Astrocyte of the cerebellum (primary cell): ENCODE results near the gene DNAJC6.

Source experiments
- DNase-seq: peaks from one replicate; pipeline ENCODE4 v3.0.0-alpha.2; 2011; ENCODE audit warnings: low read depth
- H3K4me3 ChIP-seq: 2 replicates; pipeline ENCODE4 v1.5.1; 2011; ENCODE audit warnings: mild to moderate bottlenecking, low read depth, low read length, moderate library complexity
- in situ Hi-C: cut with HindIII; loops from 2 replicates; pipeline ENCODE4 v1.10.0; 2017; ENCODE audit warnings: low sequenced_read_pairs
- TF ChIP-seq, protein P1 (sequence below): IDR thresholded peaks from 2 replicates; pipeline ENCODE4 v1.5.1; 2012; ENCODE audit warnings: low read length, low read depth, moderate library complexity, mild to moderate bottlenecking; ENCODE audit errors: missing control alignments

DNAJC6 gene

DNA sequence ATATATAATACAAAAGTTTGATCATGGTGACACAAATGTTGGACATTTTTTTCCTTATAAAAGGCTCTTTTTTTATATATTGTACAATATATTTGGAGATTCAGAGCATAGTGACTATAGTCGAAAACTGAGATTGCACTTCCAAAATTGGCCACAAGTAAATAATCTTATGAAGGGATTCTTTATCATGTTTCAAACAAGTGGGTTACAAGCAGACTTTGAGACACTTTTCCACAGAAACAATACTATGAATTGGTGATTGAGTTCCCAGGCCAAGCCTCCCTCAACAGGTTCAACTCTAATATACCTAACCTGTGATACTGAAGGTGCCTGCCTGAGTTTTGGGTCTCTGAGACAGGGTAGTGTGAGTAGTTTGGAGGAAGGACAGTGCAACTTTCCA lies 124.9 kb downstream of the DNAJC6 start:
- no peak for DNase-seq
- TF ChIP-seq, protein P1, sequence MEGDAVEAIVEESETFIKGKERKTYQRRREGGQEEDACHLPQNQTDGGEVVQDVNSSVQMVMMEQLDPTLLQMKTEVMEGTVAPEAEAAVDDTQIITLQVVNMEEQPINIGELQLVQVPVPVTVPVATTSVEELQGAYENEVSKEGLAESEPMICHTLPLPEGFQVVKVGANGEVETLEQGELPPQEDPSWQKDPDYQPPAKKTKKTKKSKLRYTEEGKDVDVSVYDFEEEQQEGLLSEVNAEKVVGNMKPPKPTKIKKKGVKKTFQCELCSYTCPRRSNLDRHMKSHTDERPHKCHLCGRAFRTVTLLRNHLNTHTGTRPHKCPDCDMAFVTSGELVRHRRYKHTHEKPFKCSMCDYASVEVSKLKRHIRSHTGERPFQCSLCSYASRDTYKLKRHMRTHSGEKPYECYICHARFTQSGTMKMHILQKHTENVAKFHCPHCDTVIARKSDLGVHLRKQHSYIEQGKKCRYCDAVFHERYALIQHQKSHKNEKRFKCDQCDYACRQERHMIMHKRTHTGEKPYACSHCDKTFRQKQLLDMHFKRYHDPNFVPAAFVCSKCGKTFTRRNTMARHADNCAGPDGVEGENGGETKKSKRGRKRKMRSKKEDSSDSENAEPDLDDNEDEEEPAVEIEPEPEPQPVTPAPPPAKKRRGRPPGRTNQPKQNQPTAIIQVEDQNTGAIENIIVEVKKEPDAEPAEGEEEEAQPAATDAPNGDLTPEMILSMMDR, result no peak
- in situ Hi-C loops, result no loop called here
- H3K4me3 ChIP-seq, result no peak overlapping the region

DNA sequence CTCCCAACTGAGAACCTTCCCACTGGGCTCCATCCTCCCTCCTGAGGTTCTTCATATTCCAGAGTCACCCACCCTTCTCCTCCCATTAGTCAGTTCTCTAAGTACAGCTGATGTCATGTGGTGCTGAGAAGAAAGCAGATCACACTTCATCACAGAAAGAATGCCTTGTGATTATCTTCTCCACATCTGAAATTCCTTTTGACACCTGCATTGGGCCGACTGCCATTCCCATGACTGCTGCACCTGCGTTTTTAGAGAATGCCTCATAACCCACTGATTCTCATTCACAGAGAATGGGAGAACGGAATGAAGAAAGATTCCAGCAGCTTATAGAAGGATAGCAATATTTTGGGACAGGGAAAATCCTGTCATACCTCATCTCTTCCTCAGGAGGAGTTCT lies 125.4 kb downstream of the DNAJC6 start:
- DNase-seq, result no peak
- TF ChIP-seq, protein P1, result no peak
- H3K4me3 ChIP-seq, result no peak overlapping the region
- in situ Hi-C loops, result no loop called here

DNA sequence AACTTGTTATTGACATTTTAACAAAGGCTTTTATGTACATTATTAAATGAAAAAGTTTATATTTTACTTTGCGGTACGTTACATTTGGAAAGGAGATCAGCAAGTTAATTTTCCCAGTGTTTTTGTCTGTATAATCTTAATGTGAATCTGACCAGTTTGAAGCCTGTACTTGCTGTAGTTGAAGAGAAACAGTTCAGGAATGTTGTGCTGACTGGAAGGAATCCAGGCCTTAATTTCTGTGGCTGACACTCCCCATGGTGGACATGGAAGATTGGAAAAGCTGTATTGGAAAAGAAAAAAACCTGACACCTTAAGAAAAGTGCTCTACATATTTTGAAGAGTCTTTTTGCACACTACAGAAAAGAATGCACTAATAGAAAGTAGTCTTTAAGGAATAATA lies 126.6 kb downstream of the DNAJC6 start:
- no peak overlapping the region for H3K4me3 ChIP-seq
- TF ChIP-seq, protein P1, result no peak
- in situ Hi-C loops, result no loop called here
- DNase-seq, result peak; percentile 87

DNA sequence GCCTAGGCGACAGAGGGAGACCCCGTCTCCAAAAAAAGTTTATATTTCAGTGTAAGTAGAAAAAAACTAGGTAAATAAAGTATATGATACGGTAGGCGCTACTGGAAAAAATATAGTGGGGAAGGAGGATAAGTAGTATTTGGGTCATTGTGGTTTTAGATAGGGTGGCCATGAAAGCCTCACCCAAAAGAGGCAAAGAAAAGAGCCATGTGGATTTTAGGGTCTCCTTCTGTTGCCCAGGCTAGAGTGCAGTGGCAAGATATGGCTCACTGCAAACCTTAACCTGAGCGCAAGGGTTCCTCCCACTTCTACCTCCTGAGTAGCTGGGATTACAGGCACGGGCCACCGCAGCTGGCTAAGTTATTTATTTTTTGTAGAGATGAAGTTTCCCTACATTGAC lies 128.3 kb downstream of the DNAJC6 start:
- H3K4me3 ChIP-seq, result no peak overlapping the region
- in situ Hi-C loops, result no loop called here
- no peak for DNase-seq
- TF ChIP-seq, protein P1, result no peak

DNA sequence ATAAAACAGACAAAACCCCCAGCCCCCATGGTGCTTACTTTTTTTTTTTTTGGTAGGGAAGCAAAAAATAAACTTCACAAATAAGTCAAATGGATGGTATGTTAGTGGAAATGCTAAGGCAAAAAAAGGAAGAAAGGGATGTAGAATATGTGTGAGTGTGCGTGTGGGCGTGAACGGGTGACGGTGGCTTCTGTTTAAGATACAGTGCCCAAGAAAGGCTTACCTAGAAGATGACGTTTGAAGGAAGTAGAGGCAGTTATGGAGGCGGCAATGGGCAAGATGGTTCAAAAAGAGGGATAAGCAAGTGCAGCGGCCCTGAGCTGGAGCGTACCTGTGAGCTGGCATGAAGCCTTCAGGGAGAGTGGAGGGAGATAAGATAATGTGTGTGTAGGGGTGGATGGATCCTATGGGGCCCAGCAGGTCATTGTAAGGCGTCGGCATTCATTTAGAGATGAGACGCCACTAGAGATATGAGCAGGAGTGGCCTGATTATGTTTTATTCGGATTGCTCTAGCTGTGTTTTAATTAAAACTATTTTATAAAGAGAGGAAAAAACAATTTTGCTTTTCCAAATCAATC lies 131.1 kb downstream of the DNAJC6 start:
- in situ Hi-C loops, result no loop called here
- no peak for DNase-seq
- H3K4me3 ChIP-seq, result no peak overlapping the region
- TF ChIP-seq, protein P1, result no peak

DNA sequence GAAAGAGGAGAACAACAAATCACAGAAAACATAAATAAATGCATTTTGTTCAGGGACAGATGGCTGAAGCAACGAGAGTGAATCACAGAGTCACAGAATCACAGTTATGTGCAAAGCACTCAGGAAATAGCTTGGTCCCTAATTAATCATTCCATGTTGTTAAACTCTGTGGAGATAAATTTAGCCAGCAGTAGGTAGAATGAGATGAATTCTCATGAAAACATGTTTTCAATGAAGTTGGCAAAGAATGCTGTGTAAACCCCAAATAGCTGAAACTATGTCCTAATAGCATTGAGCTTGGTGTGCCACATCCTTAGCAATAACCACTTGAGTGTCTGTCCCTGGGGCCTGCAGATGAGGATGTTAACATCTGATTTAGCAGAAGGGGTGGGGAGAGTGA lies 131.6 kb downstream of the DNAJC6 start:
- no peak for DNase-seq
- TF ChIP-seq, protein P1, result no peak
- in situ Hi-C loops, result no loop called here
- H3K4me3 ChIP-seq, result no peak overlapping the region
